GM12872 (cell line): Measurements from ENCODE around the gene TRIOBP.
A peak's percentile ranks its signal among the peaks of the same experiment; 100 is the strongest.

Experiments used
- TF ChIP-seq, protein P1 (sequence below): IDR thresholded peaks from 3 replicates; pipeline ENCODE4 v1.5.1; 2011; ENCODE audit warnings: low read depth, mild to moderate bottlenecking, low read length, moderate library complexity; ENCODE audit not compliant: insufficient read depth

TRIOBP gene

DNA sequence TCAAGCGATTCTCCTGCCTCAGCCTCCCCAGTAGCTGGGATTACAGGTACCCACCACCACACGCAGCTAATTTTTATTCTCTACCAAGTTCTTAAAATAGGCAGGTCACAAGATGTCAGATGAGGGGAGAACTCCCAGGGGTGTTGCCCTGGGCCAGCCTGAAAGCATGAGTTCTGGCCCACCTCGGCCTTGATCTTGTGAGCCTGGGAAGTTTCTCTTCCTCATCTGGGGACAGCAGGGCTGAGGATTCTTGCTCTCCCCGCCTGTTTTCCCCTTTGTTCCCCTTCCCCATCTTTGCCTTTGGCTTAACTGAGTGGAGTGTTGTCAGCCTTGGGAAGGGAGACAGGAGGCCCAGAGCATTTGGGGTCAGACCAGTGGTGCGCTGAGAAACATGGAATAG lies 34.8 kb upstream of the TRIOBP start:
- TF ChIP-seq, protein P1, sequence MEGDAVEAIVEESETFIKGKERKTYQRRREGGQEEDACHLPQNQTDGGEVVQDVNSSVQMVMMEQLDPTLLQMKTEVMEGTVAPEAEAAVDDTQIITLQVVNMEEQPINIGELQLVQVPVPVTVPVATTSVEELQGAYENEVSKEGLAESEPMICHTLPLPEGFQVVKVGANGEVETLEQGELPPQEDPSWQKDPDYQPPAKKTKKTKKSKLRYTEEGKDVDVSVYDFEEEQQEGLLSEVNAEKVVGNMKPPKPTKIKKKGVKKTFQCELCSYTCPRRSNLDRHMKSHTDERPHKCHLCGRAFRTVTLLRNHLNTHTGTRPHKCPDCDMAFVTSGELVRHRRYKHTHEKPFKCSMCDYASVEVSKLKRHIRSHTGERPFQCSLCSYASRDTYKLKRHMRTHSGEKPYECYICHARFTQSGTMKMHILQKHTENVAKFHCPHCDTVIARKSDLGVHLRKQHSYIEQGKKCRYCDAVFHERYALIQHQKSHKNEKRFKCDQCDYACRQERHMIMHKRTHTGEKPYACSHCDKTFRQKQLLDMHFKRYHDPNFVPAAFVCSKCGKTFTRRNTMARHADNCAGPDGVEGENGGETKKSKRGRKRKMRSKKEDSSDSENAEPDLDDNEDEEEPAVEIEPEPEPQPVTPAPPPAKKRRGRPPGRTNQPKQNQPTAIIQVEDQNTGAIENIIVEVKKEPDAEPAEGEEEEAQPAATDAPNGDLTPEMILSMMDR: no peak

DNA sequence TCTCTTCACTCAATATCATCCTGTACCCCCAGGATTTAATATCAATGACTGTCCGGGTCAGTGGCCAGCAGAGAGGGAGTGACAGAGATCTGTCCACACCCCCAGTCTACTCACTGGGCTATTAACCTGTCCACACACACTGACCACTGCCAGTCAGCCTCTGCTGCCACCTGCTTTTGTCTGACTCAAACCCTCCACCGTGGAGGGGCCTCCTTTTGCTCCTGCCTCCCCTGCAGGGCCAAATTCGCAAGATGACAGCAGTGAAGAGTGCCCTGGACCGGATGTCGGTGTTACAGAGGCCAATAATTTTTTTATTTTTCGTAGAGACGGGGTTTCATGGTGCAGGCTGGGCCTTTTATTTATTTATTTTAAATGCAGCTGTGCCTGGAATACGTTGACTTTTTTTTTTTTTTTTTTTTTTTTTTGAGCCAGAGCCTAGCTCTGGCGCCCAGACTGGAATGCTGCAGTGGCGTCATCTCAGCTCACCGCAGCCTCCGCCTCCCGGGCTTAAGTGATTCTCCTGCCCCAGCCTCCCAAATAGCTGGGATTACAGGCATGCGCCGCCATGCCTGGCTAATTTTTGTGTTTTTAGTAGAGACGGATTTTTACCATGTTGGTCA lies 33.2 kb upstream of the TRIOBP start:
- TF ChIP-seq, protein P1: no peak

DNA sequence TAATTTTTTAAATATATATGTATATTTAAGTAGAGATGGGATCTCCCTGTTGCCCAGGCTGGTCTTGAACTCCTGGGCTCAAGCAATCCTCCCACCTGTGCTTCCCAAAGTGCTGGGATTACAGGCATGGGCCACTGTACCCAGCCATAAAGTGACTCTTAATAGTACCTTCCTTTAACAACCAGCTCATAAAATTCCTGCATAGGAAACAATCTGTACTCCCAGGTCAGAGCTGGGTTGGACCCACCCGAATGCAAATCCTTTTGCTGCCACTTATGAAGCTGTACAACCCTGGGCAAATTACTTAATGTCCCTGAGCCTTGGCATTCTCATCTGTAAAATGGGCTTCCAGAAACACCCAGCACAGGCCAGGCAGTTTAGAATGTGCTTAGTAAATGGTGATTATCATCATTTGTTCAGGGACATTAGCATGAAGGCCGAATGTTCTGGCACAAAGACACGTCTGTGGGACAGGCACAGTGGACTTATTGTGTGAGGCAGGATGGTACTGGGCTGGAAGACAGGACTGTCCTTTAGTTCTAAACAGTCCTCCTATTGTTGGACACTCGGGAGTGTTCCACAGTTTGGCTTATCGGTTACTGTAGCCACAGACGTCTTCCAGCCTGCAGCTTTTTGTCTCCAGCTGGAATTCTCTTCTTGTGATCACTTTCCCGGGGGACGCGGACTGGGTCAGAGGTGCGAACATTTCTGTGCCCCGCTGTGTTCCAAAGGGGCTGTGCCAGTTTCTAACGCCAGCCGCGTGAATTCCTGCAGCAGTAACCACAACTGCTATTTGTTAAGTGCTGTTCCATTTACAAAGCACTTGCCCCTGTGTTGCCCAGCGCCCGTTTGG lies 32.4 kb upstream of the TRIOBP start:
- TF ChIP-seq, protein P1: no peak

DNA sequence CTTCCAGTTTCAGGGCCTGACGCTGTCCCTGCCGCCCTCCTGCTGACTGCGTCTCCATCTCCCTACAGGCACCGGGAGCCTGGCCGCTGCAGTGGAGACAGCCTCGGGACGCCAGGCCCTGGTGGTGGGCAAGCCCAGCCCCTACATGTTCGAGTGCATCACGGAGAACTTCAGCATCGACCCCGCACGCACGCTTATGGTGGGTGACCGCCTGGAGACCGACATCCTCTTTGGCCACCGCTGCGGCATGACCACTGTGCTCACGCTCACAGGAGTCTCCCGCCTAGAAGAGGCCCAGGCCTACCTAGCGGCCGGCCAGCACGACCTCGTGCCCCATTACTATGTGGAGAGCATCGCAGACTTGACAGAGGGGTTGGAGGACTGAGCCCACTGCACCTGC lies 31.4 kb upstream of the TRIOBP start:
- TF ChIP-seq, protein P1: no peak

DNA sequence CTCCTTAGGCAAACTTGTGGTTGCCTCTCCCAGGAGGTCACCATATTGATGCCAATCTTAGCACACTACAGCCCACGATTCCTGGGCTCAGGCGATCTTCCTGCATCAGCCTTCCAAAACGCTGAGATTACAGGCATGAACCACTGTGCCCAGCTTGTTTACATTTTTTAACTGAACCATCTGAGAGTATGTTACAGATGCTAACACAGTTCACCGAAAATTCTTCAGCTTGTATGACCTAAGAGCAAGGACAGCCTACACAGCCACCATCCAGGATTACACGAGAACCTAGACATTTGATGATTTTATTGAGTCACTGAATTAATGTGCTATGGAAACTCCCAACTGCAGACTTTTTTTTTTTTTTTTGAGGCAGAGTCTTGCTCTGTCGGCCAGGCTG lies 27.3 kb upstream of the TRIOBP start:
- TF ChIP-seq, protein P1: no peak

DNA sequence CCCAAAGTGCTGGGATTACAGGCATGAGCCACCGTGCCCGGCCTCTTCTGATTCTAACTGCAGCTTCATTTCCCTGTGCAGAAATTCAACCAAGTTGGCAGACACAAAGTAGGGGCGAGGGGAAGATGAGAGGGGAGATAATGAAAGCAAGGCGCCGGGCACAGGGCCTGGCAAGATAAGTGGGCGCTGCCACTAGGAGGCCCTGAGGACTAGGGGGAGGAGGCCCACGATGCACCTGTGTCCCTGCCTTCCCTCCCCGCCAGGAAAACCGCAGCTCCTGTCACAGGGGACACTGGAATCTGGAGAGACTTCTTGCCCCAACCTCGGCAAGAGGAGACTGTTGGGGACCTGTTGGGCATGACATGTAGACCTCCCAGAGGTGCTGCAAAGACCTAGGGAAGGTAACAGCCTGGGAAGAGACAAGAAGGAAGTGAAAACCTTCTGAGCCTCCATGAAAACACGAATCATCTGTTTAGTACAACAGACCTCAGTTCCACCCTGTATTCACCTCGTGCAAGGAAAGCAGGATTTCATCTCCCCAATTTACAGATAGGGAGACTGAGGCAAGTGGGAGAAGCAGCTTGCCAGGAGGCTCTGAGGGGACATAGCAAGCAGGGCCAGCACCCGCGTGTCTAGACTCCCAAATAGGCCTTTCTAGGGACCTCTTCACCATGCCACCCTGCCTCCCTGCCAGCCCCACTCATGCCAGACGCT lies 24.5 kb upstream of the TRIOBP start:
- TF ChIP-seq, protein P1: peak; percentile 27; the same call in 1 of the 3 replicates

DNA sequence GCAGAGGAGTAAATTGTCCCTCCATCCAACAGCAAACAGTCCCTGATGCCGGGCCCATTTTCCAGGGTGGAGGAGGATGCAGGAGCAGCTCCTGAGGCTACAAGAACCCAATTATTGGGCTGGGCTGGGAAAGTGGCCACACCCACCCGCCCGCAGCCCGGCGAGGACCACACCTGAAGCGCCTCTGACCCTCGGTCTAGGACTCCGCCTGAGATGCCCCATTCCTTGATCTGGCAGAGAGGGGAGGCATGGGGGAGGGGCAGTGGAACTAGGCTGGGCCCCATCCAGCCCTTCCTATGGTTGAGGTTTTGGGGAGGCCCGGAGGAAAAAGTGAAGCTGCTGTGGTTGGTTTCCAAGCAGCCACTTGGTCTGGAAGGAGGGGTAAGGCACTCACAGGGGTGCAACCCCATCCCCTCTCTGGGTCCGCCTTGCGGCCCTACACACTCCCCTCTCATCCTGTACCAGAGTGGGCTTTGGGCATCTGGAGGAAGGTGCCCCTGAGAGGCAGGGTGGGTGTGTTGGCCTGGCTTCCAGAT lies 23.9 kb upstream of the TRIOBP start:
- TF ChIP-seq, protein P1: no peak
